ENCODE results near the gene CA5A.
"Not testable (repeated sequence)": the region's sequence is repeated elsewhere in the genome, so short reads cannot be mapped to it uniquely, and the experiment has no call there.

DNA sequence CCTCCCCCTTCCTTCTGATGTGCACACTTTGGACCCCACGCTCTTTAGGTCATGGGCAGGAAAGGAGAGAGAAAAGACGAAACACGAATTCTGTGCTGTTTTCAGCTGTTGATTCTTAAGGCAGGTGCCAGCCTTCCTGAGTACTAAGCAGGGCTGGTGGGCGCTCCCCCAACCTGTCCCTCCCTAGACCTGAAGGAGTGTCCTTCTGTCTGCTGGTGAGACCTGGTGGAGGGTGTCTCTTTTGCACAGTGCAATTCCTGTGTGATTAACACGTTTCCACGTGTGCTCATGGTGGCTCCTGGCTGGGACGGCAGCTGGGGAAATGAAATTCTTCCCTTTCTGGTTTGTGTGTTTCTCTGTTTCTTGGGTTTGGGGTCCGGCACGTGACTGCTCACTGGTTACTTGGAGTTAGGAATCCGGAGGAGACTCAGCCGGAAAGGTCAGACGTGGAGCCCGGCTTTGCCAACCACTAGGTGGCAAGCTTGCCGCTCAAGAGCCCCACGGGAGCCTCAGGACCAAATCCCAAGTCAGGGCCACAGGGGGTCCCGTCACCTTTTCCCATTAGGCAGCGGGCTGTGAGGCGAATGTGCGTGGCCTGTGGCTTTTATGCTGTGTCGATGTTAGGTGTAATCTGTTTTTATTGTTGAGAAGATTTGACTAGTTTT is 46.9 kb upstream of the CA5A start:
- not testable (repeated sequence) for TF ChIP-seq EZH2 (IDR thresholded peaks at IDR 0.05; ENCODE audit: insufficient read depth, low read length)
- peak; percentile 44 for TF ChIP-seq CTCF (IDR thresholded peaks at IDR 0.05; ENCODE audit: insufficient read depth, low read depth, low read length)
